K562 (cell line): ENCODE data around the gene C2CD4B. TPM values are rescaled to one million over a fixed set of nuclear protein-coding genes. Genes with fewer than 3 reads are reported as not detected.

Experiments used
- CHD7 ChIP-seq: fragments of 200-600 bp; sonication (generic); IDR thresholded peaks from one replicate; pipeline ENCODE4 v1.6.1; 2012; ENCODE audit warnings: mild to moderate bottlenecking, low read depth, low read length, inconsistent platforms
- HMG20A ChIP-seq: fragments of 450-650 bp; formaldehyde crosslinking; conservative IDR thresholded peaks from 2 replicates; pipeline ENCODE4 v1.4.0; 2020; ENCODE audit warnings: mild to moderate bottlenecking, mixed read lengths
- KAT7 ChIP-seq: sonication (generic); formaldehyde crosslinking; IDR thresholded peaks from 2 replicates; pipeline ENCODE4 v1.8.0; 2022; ENCODE audit warnings: missing genetic modification reagents, mild to moderate bottlenecking, borderline replicate concordance
- KHSRP ChIP-seq: fragments of 450-650 bp; IDR thresholded peaks from 2 replicates; pipeline ENCODE4 v1.6.1; 2017
- MCM5 ChIP-seq: fragments of 450-650 bp; IDR thresholded peaks from 2 replicates; pipeline ENCODE4 v1.6.1; 2016; ENCODE audit warnings: low read depth
- PHB ChIP-seq: fragments of 250-450 bp; sonication (Bioruptor Pico); IDR thresholded peaks from 2 replicates; pipeline ENCODE4 v1.5.0; 2021
- RBM25 ChIP-seq: fragments of 200-400 bp; formaldehyde crosslinking; IDR thresholded peaks from 2 replicates; pipeline ENCODE4 v1.6.1; 2018; ENCODE audit warnings: low read length, low read depth, moderate library complexity; ENCODE audit not compliant: severe bottlenecking
- polyA plus RNA-seq, 8 experiments: library from polyadenylated mRNA; depleted of rRNA in 4 of 8; stranded (reverse) in 5 of 8; unstranded in 3 of 8; fragments of >200 nt; fragmentation: Nextera tagmentation in 2 of 8; fragmentation: Illumina TruSeq in 1 of 8; extraction: Ambion mirVana in 2 of 8; extraction: Trizol in 1 of 8; gene quantifications; 2 replicates each; pipeline versions ENCODE4 v1.2.1 to v1.2.3, GENCODE V29; 2011 to 2014; ENCODE audit warnings: inconsistent platforms in 1 of 8, missing spikeins in 1 of 8
- total RNA-seq, 7 experiments: library from RNA; depleted of rRNA in 6 of 7; stranded (reverse); fragments of >200 nt in 6 of 7; fragmentation: Illumina TruSeq in 2 of 7; extraction: Trizol in 2 of 7; gene quantifications; 2 replicates each; pipeline versions ENCODE4 v1.2.1 to v1.2.3, GENCODE V29; 2011 to 2021; ENCODE audit warnings: low replicate concordance in 1 of 7
- TF ChIP-seq, protein P1 (sequence below), 2 experiments: fragments of 450-650 bp; IDR thresholded peaks; 2 replicates each; pipeline ENCODE4 v1.6.1; 2018; ENCODE audit warnings: mild to moderate bottlenecking in 2 of 2, low read depth in 1 of 2; ENCODE audit not compliant: partially characterized antibody in 2 of 2
- TF ChIP-seq, protein P2 (sequence below): fragments of 450-650 bp; IDR thresholded peaks from 2 replicates; pipeline ENCODE4 v1.6.1; 2017; ENCODE audit warnings: antibody characterized with exemption

The C2CD4B gene
- total and polyA plus RNA-seq, 9 of the 15 experiments (the other 6 are each of a cell fraction or from before 2014, with no cell fraction given) = 0.11 TPM; not detected in 8

GRCh38 chr15:62119227-62119864, 45.7 kb downstream of the C2CD4B start (continued):
- TF ChIP-seq CHD7 (no peak), RBM25 (no peak), HMG20A (no peak), KAT7 (CRISPR knock-in tag) (no peak), PHB (CRISPR knock-in tag) (no peak), MCM5 (no peak), KHSRP (no peak)
- TF ChIP-seq, protein P1, sequence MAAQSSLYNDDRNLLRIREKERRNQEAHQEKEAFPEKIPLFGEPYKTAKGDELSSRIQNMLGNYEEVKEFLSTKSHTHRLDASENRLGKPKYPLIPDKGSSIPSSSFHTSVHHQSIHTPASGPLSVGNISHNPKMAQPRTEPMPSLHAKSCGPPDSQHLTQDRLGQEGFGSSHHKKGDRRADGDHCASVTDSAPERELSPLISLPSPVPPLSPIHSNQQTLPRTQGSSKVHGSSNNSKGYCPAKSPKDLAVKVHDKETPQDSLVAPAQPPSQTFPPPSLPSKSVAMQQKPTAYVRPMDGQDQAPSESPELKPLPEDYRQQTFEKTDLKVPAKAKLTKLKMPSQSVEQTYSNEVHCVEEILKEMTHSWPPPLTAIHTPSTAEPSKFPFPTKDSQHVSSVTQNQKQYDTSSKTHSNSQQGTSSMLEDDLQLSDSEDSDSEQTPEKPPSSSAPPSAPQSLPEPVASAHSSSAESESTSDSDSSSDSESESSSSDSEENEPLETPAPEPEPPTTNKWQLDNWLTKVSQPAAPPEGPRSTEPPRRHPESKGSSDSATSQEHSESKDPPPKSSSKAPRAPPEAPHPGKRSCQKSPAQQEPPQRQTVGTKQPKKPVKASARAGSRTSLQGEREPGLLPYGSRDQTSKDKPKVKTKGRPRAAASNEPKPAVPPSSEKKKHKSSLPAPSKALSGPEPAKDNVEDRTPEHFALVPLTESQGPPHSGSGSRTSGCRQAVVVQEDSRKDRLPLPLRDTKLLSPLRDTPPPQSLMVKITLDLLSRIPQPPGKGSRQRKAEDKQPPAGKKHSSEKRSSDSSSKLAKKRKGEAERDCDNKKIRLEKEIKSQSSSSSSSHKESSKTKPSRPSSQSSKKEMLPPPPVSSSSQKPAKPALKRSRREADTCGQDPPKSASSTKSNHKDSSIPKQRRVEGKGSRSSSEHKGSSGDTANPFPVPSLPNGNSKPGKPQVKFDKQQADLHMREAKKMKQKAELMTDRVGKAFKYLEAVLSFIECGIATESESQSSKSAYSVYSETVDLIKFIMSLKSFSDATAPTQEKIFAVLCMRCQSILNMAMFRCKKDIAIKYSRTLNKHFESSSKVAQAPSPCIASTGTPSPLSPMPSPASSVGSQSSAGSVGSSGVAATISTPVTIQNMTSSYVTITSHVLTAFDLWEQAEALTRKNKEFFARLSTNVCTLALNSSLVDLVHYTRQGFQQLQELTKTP (IDR thresholded peaks at IDR 0.05; ENCODE audit: low read depth in 1 of 2, partially characterized antibody in 2 of 2) = peak in 1 of 2 experiments; percentile 43
- TF ChIP-seq, protein P2, sequence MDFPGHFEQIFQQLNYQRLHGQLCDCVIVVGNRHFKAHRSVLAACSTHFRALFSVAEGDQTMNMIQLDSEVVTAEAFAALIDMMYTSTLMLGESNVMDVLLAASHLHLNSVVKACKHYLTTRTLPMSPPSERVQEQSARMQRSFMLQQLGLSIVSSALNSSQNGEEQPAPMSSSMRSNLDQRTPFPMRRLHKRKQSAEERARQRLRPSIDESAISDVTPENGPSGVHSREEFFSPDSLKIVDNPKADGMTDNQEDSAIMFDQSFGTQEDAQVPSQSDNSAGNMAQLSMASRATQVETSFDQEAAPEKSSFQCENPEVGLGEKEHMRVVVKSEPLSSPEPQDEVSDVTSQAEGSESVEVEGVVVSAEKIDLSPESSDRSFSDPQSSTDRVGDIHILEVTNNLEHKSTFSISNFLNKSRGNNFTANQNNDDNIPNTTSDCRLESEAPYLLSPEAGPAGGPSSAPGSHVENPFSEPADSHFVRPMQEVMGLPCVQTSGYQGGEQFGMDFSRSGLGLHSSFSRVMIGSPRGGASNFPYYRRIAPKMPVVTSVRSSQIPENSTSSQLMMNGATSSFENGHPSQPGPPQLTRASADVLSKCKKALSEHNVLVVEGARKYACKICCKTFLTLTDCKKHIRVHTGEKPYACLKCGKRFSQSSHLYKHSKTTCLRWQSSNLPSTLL = no peak
